HG02970 (cell line): ENCODE results near the gene TRMT61A.

Experiments used
- ATAC-seq: cut with Tn5 transposase; IDR thresholded peaks from one replicate; pipeline ENCODE4 v1.9.1; 2021; ENCODE audit warnings: mild to moderate bottlenecking, moderate library complexity, moderate number of reproducible peaks; ENCODE audit not compliant: unreplicated experiment, low FRiP score

The TRMT61A gene

GRCh38 chr14:103533999-103534575 is 5.1 kb downstream of the TRMT61A start:
- no peak for ATAC-seq

- ATAC-seq: no peak
Observed at GRCh38 chr14:103534576-103535061, 5.6 kb downstream of the TRMT61A start.

GRCh38 chr14:103535081-103535890 is 6.3 kb downstream of the TRMT61A start:
- no peak for ATAC-seq

- no peak for ATAC-seq
Observed at GRCh38 chr14:103535891-103536565, 7.0 kb downstream of the TRMT61A start.

GRCh38 chr14:103536693-103537092 is 7.7 kb downstream of the TRMT61A start:
- ATAC-seq: no peak

- ATAC-seq: no peak
Observed at GRCh38 chr14:103537175-103537990, 8.4 kb downstream of the TRMT61A start.

GRCh38 chr14:103538291-103539055 is 9.5 kb downstream of the TRMT61A start:
- no peak for ATAC-seq

GRCh38 chr14:103539056-103539825 is 10.2 kb downstream of the TRMT61A start:
- no peak for ATAC-seq

GRCh38 chr14:103540821-103541708 is 12.1 kb downstream of the TRMT61A start:
- ATAC-seq: no peak

GRCh38 chr14:103541709-103542604 is 13.0 kb downstream of the TRMT61A start:
- no peak for ATAC-seq

- no peak for ATAC-seq
Observed at GRCh38 chr14:103542605-103543088, 13.7 kb downstream of the TRMT61A start.

- no peak for ATAC-seq
Observed at GRCh38 chr14:103543140-103543539, 14.1 kb downstream of the TRMT61A start.

GRCh38 chr14:103543721-103544387 is 14.9 kb downstream of the TRMT61A start:
- no peak for ATAC-seq

GRCh38 chr14:103544388-103545218 is 15.6 kb downstream of the TRMT61A start:
- no peak for ATAC-seq

GRCh38 chr14:103545219-103545914 is 16.4 kb downstream of the TRMT61A start:
- ATAC-seq: no peak
